ENCODE measurements around the gene SH3BP5.

The SH3BP5 gene

DNA sequence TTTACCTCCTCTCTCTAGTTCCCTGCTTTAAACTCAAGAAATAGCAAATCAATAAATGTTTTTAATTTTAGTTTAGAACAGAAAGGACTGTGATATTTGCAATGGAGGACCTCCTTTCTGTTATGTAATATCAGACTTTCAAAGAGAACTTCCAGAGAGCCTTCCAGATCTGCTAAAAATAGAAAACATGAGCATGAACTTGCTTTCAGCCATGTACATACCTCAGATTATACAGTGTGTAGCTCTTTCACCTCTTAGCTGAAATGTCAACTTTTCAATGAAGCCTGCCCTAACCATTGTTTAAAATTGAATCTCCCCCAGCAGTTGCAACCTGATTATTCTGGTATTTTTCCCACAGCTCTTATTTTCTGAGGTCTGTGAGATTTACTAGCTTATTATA, 113.7 kb downstream of the SH3BP5 start:
- TF ChIP-seq, protein P1, sequence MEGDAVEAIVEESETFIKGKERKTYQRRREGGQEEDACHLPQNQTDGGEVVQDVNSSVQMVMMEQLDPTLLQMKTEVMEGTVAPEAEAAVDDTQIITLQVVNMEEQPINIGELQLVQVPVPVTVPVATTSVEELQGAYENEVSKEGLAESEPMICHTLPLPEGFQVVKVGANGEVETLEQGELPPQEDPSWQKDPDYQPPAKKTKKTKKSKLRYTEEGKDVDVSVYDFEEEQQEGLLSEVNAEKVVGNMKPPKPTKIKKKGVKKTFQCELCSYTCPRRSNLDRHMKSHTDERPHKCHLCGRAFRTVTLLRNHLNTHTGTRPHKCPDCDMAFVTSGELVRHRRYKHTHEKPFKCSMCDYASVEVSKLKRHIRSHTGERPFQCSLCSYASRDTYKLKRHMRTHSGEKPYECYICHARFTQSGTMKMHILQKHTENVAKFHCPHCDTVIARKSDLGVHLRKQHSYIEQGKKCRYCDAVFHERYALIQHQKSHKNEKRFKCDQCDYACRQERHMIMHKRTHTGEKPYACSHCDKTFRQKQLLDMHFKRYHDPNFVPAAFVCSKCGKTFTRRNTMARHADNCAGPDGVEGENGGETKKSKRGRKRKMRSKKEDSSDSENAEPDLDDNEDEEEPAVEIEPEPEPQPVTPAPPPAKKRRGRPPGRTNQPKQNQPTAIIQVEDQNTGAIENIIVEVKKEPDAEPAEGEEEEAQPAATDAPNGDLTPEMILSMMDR (IDR thresholded peaks at IDR 0.05; ENCODE audit: low read depth, low read length): no peak
- no peak overlapping the region for H3K4me3 ChIP-seq (ENCODE audit: low read depth, low read length)

DNA sequence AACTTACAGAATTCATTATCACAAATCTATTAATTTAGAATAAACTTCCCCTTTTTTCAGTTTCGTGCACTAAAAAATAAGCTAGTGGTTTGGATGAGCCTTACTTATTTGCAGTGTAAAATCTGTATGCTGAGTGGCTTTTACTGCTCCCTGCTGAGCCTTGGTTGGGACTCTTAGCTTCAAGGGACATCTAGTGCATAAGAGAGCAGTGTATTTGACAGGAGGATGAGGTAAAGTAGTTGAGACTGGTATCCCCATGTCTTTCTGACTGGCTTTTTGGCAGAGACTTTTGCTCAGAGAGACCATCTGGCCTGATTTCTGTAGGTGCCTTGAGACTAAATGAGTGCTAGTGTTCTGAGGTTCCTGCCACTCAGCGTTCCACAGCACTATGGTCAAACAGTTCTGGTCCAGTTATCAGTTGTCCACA, 114.5 kb downstream of the SH3BP5 start:
- TF ChIP-seq, protein P1 (IDR thresholded peaks at IDR 0.05; ENCODE audit: low read depth, low read length): no peak
- no peak overlapping the region for H3K4me3 ChIP-seq (ENCODE audit: low read depth, low read length)

DNA sequence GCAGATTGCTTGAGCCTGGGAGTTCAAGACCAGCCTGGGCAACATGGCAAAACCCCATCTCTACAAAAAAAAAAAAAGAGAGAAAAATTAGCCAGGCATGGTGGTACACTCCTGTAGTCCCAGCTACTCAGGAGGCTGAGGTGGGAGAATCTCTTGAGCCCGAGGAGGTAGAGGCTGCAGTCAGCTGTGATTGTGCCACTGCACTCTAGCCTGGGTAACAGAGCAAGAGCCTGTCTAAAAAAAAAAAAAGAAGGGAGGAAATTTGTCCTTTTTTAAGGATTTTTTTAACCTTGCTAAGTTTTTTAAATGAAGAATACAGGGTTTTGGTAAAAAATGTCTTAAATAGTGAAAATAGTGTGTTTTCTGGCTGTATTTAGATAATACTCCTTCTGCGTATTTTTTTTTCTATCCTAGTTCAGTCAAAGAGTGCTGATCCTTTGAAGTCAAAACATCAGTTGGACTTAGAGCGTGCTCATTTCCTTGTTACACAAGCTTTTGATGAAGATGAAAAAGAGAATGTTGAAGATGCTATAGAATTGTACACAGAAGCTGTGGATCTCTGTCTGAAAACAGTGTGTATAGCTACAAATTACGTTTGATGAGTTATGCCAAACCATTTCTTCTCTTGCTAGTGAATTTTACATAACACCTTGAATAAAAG, 115.2 kb downstream of the SH3BP5 start:
- TF ChIP-seq, protein P1 (IDR thresholded peaks at IDR 0.05; ENCODE audit: low read depth, low read length): no peak
- no peak overlapping the region for H3K4me3 ChIP-seq (ENCODE audit: low read depth, low read length)

DNA sequence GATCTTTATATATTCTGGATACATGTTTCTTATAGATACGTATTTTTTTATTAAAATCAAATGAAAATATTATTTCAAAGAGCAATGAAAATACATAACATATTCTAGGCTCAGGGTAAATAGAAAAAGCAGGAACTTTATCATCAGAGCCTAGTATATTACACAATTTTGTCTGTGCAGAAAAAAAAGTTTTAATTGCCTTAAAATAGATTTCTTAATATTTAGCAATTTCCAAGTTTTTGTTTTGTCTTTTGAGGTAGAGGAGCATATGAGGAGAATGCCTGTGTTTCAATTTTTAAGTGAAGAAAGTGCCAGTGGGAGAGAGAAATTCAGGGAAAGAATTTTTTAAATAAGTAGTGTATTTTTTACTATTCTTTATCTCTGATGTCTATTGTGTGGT, 115.9 kb downstream of the SH3BP5 start:
- H3K4me3 ChIP-seq (ENCODE audit: low read depth, low read length): no peak overlapping the region
- TF ChIP-seq, protein P1 (IDR thresholded peaks at IDR 0.05; ENCODE audit: low read depth, low read length): no peak

DNA sequence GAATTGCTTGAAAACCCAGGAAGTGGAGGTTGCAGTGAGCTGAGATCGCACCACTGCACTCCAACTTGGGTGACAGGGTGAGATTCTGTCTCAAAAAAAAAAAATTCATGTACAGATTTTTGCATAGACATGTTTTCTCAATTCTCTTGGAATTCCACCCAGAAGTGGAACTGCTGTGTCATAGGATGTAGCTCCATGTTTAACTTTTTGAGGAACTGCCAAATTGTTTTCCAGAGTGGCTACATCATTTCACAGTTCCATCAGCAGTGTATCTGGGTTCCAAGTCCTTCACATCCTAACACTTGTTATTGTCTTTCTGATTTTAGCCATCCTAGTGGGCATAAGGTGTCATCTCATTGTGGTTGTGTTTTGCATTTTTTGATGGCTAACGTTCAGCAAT, 116.4 kb downstream of the SH3BP5 start:
- H3K4me3 ChIP-seq (ENCODE audit: low read depth, low read length): no peak overlapping the region
- TF ChIP-seq, protein P1 (IDR thresholded peaks at IDR 0.05; ENCODE audit: low read depth, low read length): no peak

DNA sequence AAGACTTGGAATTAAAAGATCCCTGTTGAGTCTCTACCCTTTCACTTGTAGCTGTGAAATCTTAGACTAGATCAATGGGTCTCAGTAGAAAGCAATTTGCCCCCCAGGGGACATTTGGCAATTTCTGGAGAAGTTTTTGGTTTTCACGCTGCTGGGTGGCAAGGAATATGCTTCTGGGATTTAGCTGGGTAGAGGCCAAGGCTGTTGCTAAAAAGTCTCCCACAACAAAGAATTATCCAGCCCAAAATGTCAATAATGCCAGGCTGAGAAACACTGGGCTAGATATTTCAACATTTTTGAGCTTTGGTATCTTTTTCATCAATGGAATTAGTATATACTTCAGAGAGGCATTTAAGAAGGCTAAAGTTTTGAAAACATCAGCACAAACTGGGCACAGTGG, 117.6 kb downstream of the SH3BP5 start:
- TF ChIP-seq, protein P1 (IDR thresholded peaks at IDR 0.05; ENCODE audit: low read depth, low read length): no peak
- H3K4me3 ChIP-seq (ENCODE audit: low read depth, low read length): no peak overlapping the region

DNA sequence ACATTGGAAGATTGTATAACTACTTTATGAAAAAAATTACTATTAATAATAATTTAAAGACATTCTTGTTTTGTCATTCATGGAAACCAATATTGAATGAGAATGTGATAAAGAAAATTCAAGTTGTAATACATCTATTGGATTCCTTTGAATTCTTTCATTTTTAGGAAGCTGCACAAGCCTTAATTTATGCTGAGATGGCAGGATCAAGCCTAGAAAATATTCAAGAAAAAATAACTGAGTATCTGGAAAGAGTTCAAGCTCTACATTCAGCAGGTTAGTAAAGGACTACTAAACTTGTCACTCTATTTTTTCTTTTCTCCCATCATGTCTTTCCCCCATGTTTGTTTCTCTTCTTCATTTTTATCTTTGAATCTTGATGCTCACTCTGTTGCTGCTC, 120.4 kb downstream of the SH3BP5 start:
- H3K4me3 ChIP-seq (ENCODE audit: low read depth, low read length): no peak overlapping the region
- TF ChIP-seq, protein P1 (IDR thresholded peaks at IDR 0.05; ENCODE audit: low read depth, low read length): no peak
